Activated T-cell treated with anti-CD3 and anti-CD28 coated beads, Interleukin-2, amount 50 U/mL, for 72 hours (primary cell): ENCODE measurements around the gene CLNK. TPM values are rescaled to one million over a fixed set of nuclear protein-coding genes. Genes with fewer than 3 reads are reported as not detected.
A peak's percentile ranks its signal among the peaks of the same experiment; 100 is the strongest.

Experiments
- ATAC-seq, 2 donors: fragments of 150-1000 bp; cut with Tn5 transposase; replicated peaks in 1 of 2; 2 replicates each; pipeline ENCODE4 v1.10.0; 2021; ENCODE audit warnings: moderate library complexity in 2 of 2, mild to moderate bottlenecking in 1 of 2
- DNase-seq, 2 donors: peaks; one replicate each; pipeline ENCODE4 v3.0.0; 2021 to 2022; ENCODE audit warnings: mixed read lengths in 1 of 2
- H3K27ac Mint-ChIP-seq: one replicate; pipeline ENCODE4 v1.8.0; 2022; ENCODE audit warnings: mild to moderate bottlenecking, moderate library complexity, mixed read lengths
- H3K27me3 Mint-ChIP-seq: one replicate; pipeline ENCODE4 v1.8.0; 2022; ENCODE audit warnings: low read depth, mixed read lengths
- H3K36me3 Mint-ChIP-seq, 2 donors: one replicate each; pipeline ENCODE4 v1.8.0; 2022; ENCODE audit warnings: mixed read lengths in 2 of 2, mild to moderate bottlenecking in 1 of 2; ENCODE audit not compliant: insufficient read depth in 2 of 2
- H3K4me1 Mint-ChIP-seq: one replicate; pipeline ENCODE4 v1.8.0; 2022; ENCODE audit warnings: low read depth, mixed read lengths
- H3K4me3 Mint-ChIP-seq, 2 donors: one replicate each; pipeline ENCODE4 v1.8.0; 2022; ENCODE audit warnings: mild to moderate bottlenecking in 2 of 2, mixed read lengths in 2 of 2, moderate library complexity in 2 of 2
- H3K9me3 Mint-ChIP-seq, 2 donors: one replicate each; pipeline ENCODE4 v1.8.0; 2022; ENCODE audit warnings: mixed read lengths in 2 of 2
- total RNA-seq, 2 donors: library from RNA; stranded (reverse); gene quantifications; one replicate each; pipeline ENCODE4 v1.2.3, GENCODE V29; 2022

The CLNK gene
- total RNA-seq, 2 donors from 2014 or later, result 0.05 to 0.55 TPM

DNA sequence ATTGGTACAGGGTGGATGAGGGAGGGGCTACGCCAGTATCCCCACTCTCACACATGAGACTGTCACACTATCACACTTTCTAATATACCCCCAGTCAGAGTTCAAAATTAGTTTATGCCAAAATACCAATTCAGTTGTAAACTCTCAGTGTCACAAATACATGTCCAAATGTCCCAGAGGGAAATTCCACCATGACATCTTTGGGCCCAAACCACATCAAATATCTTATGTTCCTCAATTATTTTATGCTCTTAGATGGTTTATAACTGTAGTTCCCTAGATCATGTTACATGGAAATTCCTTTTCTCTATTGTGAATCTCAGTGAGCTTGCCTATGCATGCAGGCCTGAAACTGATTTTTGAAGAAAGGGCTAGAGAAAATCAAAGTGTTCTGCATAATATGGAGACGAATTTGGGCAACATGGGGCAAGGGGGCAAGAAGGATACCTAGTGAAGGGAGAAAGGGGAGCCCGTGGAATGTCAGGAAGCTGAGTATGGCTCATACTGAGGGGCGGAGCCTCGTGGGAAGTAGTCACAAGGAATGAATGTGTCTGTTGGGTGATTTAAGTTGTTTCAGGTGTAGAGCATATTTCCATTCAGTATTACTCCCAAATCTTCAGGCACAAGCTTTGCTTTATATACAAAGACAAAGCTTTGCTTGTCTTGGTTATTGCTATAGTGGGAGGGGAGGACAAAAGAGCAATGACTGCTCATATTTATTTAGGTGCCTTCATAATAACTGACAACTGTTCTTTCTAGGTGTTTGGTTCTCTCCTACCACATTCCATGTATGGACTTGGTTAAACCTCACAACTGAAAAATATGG, 40.8 kb downstream of the CLNK start:
- peaks cover 0 to 3% of the 10 kb centered on the region in 2 donors for H3K9me3 Mint-ChIP-seq
- H3K27me3 Mint-ChIP-seq, result peaks cover 13% of the 10 kb centered on the region
- H3K4me3 Mint-ChIP-seq, result no peak overlapping the region
- no peak for DNase-seq
- ATAC-seq, result no peak
- H3K36me3 Mint-ChIP-seq, result no peaks in the 10 kb centered on the region
- peaks cover 10% of the 10 kb centered on the region for H3K4me1 Mint-ChIP-seq
- no peak overlapping the region for H3K27ac Mint-ChIP-seq

- Mint-ChIP-seq H3K27ac (no peak overlapping the region), H3K9me3 (peaks cover 0 to 3% of the 10 kb centered on the region in 2 donors), H3K4me1 (peaks cover 10% of the 10 kb centered on the region), H3K4me3 (no peak overlapping the region), H3K36me3 (no peaks in the 10 kb centered on the region), H3K27me3 (no peaks in the 10 kb centered on the region)
- no peak for ATAC-seq
- DNase-seq, result no peak
Measured at GRCh38 chr4:10640561-10641201, 43.9 kb downstream of the CLNK start.

DNA sequence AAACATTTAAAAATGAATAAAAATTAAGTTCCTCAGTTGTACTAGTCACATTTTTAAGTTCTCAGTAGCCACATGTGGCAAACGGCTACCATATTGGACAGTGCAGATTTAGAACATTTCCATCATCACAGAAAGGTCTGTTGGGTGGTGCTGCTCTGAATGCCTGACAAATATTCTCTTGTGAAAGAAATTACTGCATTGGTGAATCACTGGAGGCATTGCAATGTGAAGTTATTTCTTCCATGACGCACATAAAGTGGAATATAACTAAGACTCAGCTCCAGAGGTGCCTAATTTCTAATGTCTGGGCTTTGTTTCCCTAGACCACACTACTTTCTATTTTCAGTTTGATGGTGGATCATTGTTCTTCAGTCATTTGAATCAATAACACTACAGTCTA, 44.9 kb downstream of the CLNK start:
- Mint-ChIP-seq H3K9me3 (peaks cover 0 to 3% of the 10 kb centered on the region in 2 donors), H3K27ac (no peak overlapping the region), H3K4me1 (peaks cover 10% of the 10 kb centered on the region), H3K36me3 (no peaks in the 10 kb centered on the region), H3K27me3 (no peaks in the 10 kb centered on the region), H3K4me3 (no peak overlapping the region)
- ATAC-seq (peak; percentile 11 to 19), DNase-seq (no peak)

- Mint-ChIP-seq H3K27me3 (no peaks in the 10 kb centered on the region), H3K27ac (no peak overlapping the region), H3K36me3 (no peaks in the 10 kb centered on the region), H3K4me3 (no peak overlapping the region), H3K4me1 (peaks cover 10% of the 10 kb centered on the region), H3K9me3 (peaks cover 0 to 3% of the 10 kb centered on the region in 2 donors)
- no peak for ATAC-seq
- DNase-seq, result no peak
Measured at GRCh38 chr4:10639100-10639499, 45.5 kb downstream of the CLNK start.

DNA sequence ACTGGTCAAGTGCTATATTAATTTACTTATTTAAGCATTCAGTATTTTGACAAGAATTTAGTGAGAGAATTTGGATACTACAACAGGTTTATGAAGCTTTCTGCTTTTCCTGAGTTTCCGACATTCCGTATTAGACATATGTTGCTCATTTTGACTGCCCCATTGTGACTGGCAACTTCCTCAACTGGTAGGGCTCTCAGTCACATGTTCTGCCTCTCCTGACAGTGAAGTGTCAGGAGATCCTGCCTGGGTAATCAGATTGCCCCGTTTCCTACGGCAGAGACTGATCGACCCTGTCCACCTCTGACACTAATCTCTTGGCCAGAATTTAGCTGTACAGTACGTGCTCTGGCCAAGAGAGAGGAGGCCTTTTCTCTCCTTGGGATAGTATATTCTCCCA, 49.5 kb downstream of the CLNK start:
- H3K4me1 Mint-ChIP-seq, result no peaks in the 10 kb centered on the region
- H3K4me3 Mint-ChIP-seq, result no peak overlapping the region
- no peak for DNase-seq
- no peaks in the 10 kb centered on the region for H3K36me3 Mint-ChIP-seq
- no peaks in the 10 kb centered on the region for H3K9me3 Mint-ChIP-seq
- ATAC-seq, result no peak
- no peak overlapping the region for H3K27ac Mint-ChIP-seq
- H3K27me3 Mint-ChIP-seq, result peaks cover 9% of the 10 kb centered on the region

- no peaks in the 10 kb centered on the region for H3K36me3 Mint-ChIP-seq
Measured at GRCh38 chr4:10629394-10629793, 55.2 kb downstream of the CLNK start.

GRCh38 chr4:10625131-10625530, 59.4 kb downstream of the CLNK start:
- Mint-ChIP-seq H3K27me3 (no peaks in the 10 kb centered on the region), H3K9me3 (no peaks in the 10 kb centered on the region), H3K4me3 (no peak overlapping the region), H3K36me3 (no peaks in the 10 kb centered on the region), H3K4me1 (peaks cover 17% of the 10 kb centered on the region), H3K27ac (no peak overlapping the region)
- DNase-seq (no peak), ATAC-seq (no peak)

More at GRCh38 chr4:10629394-10629793, 55.2 kb downstream of the CLNK start:
- peaks cover 12% of the 10 kb centered on the region for H3K4me1 Mint-ChIP-seq
- peak; percentile 75 to 94 for ATAC-seq
- no peaks in the 10 kb centered on the region for H3K9me3 Mint-ChIP-seq
- peak; percentile 24 to 55 for DNase-seq
- H3K27ac Mint-ChIP-seq, result no peak overlapping the region
- peaks cover 9% of the 10 kb centered on the region for H3K27me3 Mint-ChIP-seq
- H3K4me3 Mint-ChIP-seq, result no peak overlapping the region

DNA sequence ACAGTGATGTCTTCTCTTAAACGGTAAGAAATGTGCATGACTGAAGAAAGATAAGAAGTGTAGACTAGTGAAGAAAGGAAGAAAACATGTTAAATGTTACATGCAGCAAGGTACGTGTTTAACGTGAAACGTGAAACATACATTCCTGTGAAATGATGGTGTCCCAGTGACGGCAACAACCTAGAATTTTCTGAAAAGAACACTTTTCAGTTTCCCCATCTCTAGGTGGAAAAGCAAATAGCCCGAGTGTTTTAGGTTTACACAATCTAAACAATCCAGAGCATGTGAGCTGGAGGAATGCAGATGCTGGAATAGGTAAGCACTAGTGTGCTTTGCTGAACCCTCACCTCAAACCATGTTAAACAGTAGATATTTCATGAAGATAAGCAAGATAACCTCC, 60.7 kb downstream of the CLNK start:
- H3K27me3 Mint-ChIP-seq, result no peaks in the 10 kb centered on the region
- H3K27ac Mint-ChIP-seq, result no peak overlapping the region
- H3K4me3 Mint-ChIP-seq, result no peak overlapping the region

GRCh38 chr4:10623241-10623640, 61.3 kb downstream of the CLNK start:
- DNase-seq, result no peak
- Mint-ChIP-seq H3K4me3 (no peak overlapping the region), H3K27ac (no peak overlapping the region), H3K36me3 (no peaks in the 10 kb centered on the region), H3K27me3 (no peaks in the 10 kb centered on the region), H3K9me3 (no peaks in the 10 kb centered on the region), H3K4me1 (peaks cover 17% of the 10 kb centered on the region)
- ATAC-seq, result no peak

More for the DNA sequence above, 60.7 kb downstream of the CLNK start:
- DNase-seq (no peak), ATAC-seq (no peak)
- H3K4me1 Mint-ChIP-seq, result peaks cover 17% of the 10 kb centered on the region
- H3K9me3 Mint-ChIP-seq, result no peaks in the 10 kb centered on the region
- H3K36me3 Mint-ChIP-seq, result no peaks in the 10 kb centered on the region

DNA sequence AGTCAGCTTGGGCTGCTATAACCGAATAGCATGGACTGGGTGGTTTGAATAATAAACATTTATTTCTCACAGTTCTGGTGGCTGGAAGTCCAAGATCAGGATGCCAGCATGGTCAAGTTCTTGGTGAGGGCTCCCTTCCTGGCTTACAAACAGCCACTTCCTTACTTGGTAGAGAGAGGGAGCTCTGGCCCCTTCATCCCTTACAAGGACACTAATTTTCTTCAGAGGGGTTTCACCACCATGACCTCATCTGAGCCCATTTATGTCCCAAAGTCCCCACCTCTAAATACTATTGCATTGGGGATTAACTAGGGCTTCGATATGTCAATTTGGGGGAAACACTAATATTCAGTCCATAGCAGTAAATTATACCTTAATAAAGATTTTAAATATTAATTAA, 61.8 kb downstream of the CLNK start:
- Mint-ChIP-seq H3K4me3 (no peak overlapping the region), H3K27ac (no peak overlapping the region), H3K36me3 (no peaks in the 10 kb centered on the region), H3K27me3 (no peaks in the 10 kb centered on the region), H3K9me3 (no peaks in the 10 kb centered on the region), H3K4me1 (peaks cover 17% of the 10 kb centered on the region)
- DNase-seq, result peak; percentile 2
- ATAC-seq, result no peak

DNA sequence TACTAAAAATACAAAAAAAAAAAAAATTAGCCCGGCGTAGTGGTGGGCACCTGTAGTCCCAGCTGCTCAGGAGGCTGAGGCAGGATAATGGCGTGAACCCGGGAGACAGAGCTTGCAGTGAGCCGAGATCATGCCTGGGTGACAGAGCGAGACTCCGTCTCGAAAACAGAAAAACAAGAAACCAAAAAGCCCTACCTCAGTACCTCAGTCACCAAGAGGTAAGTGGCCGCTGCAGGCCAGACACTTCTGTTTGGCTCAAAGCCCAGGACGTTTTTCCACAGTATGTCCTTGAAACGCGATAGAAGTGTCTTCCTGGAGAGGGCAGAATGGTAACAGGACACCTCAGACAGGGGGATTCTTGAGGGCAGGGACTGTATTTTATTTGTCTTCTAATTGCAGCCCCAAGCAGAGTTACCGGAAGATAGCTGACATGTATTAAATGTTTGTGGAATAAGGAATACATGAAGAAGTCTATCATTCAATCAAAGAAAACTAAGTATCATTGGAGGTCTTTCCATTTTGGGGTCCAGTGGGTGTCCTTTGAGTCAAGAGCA, 63.6 kb downstream of the CLNK start:
- Mint-ChIP-seq H3K4me1 (peaks cover 17% of the 10 kb centered on the region), H3K9me3 (no peaks in the 10 kb centered on the region), H3K27ac (no peak overlapping the region), H3K4me3 (no peak overlapping the region), H3K36me3 (no peaks in the 10 kb centered on the region), H3K27me3 (no peaks in the 10 kb centered on the region)
- ATAC-seq (no peak), DNase-seq (no peak)

- H3K9me3 Mint-ChIP-seq, result no peaks in the 10 kb centered on the region
- H3K27me3 Mint-ChIP-seq, result no peaks in the 10 kb centered on the region
- H3K4me1 Mint-ChIP-seq, result peaks cover 10% of the 10 kb centered on the region
Measured at GRCh38 chr4:10619855-10620254, 64.7 kb downstream of the CLNK start.

DNA sequence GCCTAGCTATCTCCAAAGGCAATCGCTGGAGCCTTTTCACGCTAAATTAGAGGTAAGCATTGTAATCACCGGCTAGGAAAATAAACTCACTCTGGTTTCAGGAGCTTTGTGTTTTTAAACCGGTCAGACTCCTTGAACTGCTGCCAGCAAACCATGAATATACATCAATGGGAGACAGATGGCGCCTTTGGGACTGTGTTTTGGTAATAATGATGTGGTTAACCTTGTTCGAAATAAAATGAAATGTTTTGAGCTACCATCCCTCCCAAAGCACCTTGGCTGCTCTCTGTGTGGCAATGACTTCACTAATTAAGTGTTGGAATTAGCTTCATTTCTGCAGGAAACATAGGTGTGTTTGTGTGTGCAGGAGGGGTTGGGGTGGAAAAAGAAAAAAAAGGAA, 65.3 kb downstream of the CLNK start:
- DNase-seq (no peak), ATAC-seq (no peak)
- Mint-ChIP-seq H3K27ac (no peak overlapping the region), H3K4me1 (peaks cover 10% of the 10 kb centered on the region), H3K9me3 (no peaks in the 10 kb centered on the region), H3K27me3 (no peaks in the 10 kb centered on the region), H3K4me3 (no peak overlapping the region), H3K36me3 (no peaks in the 10 kb centered on the region)

More at GRCh38 chr4:10619855-10620254, 64.7 kb downstream of the CLNK start:
- H3K27ac Mint-ChIP-seq, result no peak overlapping the region
- H3K4me3 Mint-ChIP-seq, result no peak overlapping the region
- DNase-seq (no peak), ATAC-seq (no peak)
- H3K36me3 Mint-ChIP-seq, result no peaks in the 10 kb centered on the region
